DMS53 (cell line): ENCODE data around the gene CCDC57.
"Not testable (repeated sequence)": the region's sequence is repeated elsewhere in the genome, so short reads cannot be mapped to it uniquely, and the experiment has no call there.

Experiments used
- DNase-seq: peaks from one replicate; lab custom pipeline; 2025; lab: John Stamatoyannopoulos, UW

Gene CCDC57

DNA sequence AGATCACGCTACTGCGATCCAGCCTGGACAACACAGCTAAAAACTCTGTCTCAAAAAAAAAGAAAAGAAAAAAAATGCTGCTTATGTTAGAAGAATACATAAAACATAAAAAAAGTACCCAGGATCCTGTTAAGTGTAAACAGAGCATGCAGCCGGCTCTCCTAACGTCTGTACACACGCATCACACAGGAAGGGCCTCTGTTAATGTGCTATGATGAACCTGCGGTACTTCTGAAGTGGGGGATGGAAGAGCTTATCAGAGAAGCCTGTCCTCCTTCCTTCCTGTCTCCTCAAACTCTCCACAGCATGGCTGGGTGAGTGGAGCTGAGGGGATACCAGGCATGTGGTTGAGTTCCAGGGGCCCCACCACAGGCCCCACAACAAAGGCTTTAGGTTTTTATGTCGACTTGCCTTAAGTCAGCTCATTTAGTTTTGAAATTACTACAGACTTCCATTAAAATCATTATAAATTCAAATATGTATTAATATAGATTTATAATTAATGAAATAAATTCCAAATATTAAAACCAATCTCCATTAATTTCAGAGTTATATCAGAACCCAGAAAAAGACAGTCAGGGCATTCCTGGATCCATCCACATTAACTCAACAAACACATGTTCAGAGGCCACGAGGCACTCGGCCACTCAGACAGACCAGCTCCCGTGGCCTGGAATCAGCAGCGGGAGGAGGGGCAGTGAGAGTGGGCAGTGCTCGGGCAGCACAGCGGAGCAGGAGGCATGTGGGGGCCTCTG is 11.7 kb downstream of the CCDC57 start:
- DNase-seq: peak; percentile 93

DNA sequence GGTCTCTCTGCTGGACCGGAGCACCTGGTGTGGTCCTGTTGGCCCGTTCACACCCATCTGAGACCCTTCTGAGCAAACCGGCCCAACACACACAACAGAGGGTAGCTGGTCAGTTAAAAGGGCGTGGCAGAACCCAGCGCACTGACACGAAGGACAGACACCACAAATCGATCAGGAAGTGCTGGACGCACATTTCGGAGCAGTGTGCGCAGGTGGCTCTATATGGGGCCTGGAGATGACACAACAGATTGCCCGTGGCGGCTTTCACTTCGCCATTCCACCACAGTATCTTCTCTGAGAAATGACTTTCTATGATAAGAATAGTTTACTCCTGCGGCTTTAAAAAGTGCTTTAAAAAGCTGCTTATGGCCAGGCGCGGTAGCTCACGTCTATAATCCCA is 12.5 kb downstream of the CCDC57 start:
- no peak for DNase-seq

DNA sequence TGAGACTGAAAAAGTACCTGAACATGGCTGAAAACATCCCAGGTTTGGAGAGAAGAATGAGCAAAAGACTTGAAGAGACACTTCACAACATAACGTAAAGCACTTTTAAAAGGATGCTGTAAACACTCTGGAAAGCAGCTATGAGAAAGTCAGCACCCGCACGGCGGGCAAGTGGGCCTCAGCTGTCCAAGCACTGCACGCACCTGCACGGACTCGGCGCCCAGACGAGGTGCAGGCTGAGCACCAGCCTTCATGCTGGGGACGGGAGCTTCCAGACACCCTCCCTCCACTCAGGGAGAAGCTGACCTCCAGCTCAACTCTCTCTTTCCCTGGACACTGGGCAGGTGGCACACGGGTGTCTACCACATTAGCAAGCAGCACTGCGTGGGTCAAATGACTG is 13.1 kb downstream of the CCDC57 start:
- no peak for DNase-seq

DNA sequence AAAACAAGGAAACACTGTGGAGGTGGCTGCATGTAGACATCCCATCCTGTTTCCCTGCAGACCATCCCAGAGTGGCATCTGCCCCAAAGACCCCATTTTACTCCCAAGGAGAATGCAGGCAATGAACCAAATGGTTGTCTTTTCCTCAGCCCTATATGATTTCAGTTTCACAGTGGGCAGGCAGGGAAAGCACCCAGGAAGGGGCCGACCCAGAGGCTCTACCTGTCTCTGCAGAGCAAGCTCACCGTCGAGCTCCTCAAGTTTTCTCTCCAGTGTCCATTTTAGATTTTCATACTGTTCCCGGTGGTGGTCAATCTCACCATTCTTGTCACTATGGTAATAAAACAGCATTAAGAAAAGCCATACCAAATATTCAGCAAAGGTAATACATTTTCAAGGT is 14.6 kb downstream of the CCDC57 start:
- no peak for DNase-seq

DNA sequence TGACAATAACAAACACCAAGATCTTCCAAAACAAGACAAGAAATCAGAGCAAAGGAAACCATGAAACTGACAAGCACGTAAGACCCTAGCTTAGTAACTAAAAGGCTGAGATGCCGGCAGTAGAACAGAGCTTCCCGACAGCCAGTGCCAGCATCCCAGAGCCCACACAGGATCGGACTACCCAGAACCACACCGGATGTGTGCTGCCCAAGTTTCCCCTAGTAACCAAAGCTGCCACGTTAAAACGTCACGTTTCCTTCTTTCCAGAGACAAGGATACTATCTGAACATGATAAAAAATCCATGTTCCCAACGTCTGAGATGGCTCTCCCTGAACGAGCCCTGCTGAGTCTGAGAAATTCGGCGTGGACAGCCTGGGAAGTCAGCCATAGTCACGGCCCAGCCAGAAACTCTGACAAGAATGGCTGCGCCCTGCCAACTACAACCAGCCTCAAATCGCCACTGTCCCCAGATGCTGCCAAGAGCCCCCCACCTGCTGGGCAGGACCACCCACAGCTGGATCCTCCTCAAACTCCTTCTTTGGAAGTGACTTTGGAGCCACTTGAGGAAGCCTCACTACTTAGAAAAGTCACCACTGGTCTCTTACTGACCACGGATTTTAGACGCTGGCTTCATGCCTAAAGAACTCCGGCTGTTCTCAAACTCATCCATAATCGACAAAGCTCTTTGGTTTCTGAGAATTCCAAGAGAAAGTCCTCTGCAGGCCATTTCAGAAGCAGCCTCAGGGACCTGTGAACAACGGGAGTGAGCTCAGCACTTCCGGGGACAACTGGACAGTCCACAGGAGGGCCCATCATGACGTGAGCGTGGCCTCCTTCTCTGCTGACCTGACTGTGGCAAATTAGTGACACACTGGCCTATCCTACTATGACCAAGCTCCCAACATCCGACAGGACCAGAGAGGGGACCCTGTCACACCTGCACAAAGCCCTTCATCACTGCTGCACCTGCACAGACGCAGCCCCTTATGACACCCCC is 16.7 kb downstream of the CCDC57 start:
- no peak for DNase-seq

DNA sequence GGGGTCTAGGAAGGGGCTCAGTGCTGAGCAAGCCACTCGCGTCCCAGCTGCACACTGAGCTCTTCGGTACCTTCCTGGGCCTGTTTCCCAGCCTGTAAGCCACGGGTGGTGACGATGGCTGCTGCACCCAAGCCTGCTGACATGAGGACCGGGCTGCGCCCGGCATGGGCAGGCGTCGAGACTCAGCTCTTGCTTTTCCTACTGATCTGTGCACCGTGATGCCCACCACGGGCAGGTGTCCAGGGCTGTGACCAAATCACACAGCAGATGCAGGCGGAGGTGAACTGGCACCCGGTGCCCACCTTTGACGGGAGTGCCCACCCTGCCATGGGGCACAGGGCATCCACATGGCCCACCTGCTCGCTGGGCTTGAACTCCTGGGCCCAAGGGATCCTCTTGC is 17.9 kb downstream of the CCDC57 start:
- no peak for DNase-seq

DNA sequence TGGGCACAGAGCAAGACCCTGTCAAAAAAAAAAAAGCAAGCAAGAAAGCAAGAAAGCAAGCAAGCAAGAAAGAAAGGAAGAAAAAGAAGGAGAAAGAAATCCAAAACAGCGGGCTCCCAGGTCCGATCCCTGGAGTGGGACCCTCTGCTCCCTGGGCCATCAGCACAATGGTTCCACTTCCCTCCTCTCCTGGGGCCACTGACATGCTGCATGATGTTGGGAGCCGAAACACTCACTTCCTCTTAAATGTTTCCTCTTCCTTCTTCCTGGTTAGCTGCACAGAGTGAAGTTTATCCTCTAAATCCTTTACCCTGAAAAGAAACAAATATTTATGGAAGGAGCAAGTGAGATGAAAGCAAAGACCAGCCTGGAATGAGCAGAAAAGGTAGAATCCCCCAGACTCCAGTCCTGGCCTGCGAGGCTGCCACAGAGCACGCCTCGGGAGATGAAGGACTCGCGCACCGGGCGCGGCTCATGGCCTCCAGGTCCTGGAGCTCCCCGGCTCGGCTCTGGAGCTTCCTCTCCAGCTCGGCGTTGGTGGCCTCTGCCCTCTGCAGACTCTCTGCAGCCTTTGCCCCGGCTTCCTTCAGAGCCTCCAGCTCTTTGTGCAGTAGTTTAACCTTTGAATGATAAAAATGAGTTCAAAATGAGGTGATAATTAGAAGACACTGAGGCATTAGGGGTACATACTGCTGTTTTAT is 19.0 kb downstream of the CCDC57 start:
- DNase-seq: no peak

DNA sequence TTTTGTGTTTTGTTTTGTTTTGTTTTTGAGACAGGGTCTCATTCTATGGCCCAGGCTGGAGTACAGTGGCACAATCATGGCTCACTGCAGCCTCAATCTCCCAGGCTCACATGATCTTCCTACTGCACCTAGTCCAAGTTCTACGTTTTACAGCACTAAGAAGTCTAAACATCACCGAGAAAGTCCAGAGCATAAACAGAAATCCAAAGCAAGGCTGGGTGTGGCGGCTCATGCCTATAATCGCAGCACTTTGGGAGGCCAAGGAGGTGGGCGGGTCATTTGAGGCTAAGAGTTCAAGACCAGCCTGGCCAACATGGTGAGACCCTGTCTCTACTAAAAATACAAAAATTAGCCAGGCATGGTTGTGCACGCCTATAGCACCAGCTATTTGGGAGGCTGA is 19.6 kb downstream of the CCDC57 start:
- DNase-seq: not testable (repeated sequence)

DNA sequence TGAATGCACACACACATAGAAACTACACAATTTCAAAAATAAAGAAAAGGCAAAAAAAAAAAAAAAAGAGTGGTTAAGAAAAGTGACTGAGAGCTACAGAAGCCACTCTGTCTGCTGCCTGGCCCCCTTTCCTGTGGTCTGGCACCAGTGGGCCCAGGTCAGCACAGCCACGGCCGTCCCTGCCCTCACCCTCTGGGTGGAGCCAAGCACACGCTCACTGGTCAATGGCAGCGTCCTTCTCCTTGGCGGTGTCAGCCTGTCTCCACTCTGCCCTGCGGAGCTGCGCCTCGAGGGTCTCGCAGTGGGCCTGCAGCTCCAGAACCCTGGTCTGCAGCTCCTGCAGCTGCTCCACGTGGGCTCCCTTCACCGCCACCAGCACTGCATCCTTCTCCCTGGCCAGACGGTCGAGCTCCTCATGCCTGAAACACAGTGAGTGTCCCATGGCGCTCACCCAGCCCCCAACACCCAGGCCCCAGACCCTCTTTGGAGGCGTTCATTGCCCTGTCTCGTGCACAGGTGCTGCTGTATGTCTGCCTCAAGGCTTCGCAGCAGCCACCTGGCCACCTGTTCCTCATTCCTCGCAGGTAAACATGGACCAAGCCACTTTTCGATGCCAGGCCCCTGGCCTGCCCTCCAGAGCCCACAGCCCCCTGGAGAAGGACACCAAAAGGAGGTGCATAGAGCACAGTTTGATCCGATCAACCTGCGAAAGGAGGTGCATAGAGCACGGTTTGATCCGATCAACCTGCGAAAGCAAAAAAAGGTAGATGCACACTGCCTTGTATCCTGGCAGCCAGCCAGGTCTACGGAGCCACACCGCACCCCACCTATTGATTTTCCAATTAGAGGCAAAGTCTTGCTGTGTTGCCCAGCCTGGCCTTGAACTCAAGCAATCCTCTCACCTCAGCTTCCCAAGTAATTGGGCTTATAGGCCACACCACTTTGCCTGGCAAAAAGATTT is 24.4 kb downstream of the CCDC57 start:
- no peak for DNase-seq

DNA sequence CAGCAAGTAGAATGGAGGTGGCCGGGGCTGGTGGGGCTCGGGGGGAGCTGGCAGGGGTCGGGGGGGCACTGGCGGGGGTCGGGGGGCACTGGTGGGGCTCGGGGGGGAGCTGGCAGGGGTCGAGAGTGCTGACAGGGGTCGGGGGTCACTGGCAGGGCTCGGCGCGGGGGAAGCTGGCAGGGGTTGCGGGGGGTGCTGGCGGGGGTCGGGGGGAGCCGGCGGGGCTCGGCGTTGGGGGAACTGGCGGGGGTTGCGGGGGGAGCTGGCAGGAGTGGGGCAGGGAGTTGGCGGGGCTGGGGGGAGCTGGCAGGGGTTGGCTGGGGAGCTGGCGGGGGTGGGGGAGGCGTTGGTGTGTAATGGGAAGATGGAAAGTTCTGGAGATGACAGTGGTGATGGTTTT is 25.1 kb downstream of the CCDC57 start:
- no peak for DNase-seq

DNA sequence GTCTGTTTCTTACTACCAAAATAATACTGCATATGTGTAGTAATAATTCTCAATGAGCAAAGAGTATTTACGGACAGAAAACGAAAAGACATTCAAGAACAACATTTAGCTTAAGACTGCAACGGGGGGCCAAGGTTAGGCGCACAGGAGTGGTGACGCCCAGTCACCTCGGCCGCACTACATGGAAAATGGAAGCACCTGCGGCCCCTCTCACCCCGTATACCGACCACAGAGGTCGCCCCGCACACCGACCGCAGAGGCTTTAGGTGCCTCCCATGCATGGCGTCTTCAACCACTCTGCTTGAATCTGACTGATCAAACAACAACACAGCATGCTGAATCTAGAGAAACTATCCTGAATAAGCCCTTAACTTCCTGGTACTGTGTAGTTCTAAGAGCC is 26.4 kb downstream of the CCDC57 start:
- no peak for DNase-seq

DNA sequence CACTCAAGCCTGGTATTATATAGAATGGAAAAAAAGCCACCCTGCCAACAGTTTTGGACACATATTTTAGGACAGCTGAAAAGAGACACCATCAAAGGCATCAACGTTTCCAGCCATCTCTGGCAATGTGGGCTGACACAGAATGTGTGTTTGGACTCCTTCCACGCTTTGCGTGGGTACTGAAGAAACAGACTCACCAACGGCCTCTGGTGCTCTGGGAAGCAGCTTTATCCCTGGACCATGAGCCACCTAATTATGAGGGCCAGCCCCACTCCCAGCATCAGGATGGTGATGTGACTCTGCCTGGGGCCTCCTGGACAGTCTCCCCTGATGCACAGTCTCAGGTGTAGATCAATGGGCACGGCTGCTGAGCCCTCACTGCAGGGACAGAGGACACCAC is 27.9 kb downstream of the CCDC57 start:
- no peak for DNase-seq

DNA sequence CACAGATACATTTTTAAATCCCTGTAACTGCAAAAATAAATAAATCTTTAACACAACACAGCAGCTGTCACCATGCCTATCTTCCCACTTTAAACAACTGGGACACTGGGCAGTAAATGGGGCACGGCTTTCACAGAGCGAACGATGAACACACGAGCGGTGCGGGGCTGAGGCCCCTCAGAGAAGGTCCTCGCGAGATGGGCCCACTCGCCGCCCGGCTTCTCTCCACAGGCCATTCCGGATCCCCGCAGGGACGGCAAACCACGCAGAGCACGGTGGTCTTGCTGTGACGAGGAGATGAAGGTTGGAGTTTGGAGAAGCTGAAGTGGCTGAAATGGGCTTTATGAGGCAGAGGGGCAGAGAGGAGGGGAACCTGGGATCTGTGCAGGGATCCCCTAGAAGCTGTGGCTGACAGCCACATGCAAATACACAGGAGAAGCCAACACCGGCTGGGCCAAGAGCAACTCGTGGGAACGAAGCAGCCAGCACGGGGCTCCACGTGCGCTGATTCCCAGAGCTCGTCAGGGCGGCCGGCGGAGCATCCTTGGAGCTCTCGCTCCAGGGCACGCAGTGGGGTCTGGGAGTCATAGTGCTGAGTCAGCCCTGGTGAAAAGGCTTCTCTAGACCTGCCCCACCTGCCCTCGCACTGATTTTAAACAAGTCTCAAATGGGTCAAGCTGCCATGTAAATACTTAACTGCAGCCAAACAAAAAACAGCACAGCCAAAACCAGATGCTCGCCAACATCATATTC is 31.7 kb downstream of the CCDC57 start:
- no peak for DNase-seq

DNA sequence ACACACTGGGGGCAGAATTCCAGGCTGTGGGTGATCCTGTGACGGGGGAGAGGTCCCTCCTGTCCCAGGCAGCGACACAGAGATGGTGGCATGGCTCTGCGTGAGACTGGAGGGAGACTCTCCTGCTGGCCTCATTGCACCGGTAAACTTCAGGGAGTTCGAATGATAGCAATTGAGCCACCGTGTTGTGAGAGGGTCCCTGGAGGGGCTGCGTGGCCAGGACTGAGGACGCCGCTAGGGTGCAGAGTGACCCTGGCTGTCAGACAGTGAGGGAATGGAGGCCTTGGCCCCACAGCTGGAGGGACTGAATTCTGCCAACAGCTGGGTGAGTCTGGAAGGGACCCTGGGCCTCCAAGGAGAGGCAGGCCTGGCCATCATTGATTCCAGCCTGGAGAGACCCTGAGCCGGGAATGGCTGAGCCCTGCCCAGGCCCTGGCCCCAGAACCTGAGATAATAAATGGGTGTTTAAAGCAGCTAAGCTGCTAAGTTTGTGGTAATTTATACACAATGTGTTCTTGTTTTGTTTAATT is 32.6 kb downstream of the CCDC57 start:
- DNase-seq: no peak

DNA sequence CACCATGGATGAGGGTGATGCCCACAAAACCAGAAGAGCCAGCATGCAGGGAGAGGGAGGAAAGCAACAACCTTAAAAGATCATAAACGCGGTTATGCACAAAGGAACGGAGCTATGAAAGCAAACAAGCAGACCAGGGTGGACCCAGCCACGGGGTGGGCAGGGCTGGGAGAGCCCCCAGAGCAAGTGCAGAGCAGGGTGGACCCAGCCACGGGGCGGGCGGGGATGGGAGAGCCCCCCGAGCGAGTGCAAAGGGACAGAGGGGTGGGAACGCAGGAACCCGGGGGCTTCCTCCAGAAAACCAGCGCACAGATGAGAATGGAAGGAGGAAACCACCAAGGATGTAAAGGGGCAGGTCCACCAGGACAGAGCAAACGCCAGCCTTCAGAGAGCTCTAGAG is 33.2 kb downstream of the CCDC57 start:
- no peak for DNase-seq

DNA sequence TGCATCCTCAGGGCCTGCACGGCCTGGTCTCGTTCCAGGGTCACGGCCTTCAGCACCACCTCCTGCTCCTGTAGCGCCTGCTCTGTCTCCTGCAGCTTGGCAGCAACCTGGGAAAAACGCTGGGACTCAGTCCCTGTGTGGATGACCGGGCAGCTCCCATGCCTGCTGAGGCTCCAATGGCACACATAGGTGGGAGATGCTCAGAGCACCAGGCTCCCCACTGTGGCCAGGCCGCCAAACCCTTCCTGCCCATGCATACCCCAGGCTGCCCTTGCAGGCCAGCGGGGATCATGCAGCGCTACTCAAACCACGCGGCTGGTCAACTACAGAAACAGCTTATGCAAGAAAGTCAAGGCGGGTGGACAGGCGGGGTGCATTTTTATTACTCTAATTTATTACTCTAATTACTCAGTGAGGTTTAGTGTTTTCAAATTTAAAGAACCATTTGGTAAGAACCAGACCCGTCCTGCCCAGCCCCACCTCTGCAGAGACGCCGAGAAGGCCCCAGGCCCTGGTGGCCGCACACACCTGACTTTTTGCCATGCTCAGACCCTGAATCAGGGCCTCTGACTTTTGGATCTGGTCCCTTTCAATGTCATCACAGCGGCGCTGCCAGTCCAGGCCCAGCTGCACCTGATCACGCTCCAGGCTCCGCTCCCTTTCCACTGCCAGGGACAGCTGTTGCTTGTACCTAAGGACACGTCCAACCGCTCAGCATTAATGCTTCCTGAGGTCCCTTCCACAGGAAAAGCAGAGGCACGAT is 34.0 kb downstream of the CCDC57 start:
- no peak for DNase-seq

DNA sequence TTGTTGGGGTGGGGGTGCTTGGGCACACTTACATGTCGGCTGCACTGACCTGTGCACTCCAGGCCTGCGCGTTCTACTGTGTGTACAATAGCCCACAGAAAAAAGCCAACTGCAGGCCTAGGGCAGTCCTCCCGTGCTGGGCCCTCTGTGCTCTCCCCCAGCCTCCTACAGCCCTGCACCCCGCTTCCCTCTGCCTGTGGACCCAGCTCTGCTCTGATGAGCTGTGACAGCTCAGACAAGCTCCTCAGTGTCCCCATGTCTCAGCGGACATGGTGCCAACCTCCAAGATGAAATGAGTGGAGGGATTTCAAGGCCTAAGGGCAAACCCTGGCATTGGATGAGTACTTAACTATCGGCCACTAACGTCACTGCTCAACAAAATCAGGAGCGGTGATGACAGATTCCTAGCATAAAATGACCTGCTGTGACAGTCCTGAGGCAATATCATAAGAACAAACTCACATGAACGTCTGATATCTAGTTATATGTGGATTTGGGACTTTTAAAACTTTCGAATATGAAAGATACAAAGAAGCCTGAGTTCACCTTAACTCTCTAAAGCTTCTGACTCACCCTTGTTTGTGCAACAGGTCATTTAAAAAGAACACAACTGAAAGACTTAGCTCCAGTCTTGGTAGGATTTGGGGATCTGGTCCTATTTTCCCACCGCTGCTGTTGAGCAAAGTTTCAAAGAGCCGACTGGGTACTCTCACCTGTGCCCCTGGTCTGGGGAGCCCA is 34.7 kb downstream of the CCDC57 start:
- no peak for DNase-seq

DNA sequence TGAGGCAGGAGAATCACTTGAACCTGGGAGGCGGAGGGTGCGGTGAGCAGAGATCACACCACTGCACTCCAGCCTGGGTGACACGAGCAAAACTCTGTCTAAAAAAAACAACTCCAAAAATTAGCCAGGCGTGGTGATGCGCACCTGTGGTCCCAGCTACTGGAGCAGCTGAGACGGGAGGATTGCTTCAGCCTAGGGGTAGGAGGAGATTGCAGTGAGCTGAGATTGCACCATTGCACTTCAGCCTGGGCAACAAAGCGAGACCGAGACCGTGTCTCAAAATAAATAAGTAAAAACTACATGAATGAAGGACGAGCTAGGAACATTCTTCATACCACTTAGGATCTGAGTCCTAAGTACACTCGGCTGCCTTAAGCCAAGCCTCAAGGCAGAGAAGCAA is 35.4 kb downstream of the CCDC57 start:
- DNase-seq: no peak

DNA sequence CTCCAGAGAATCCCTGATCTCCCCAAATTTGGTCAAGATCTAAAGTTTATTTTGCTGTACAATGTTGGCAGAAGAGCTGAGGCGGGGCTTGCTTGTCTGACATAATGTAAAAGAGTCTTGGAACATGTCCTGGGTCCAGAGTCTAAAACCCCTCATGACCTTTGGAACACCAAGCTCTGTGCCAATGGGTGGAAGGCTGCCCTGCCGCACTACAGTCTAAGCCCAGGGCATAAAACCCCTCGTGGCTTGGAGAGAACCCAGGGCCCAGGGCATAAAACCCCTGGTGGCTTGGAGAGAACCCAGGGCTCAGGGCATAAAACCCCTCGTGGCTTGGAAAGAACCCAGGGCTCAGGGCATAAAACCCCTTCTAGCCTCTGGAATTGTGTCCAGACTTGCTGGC is 36.7 kb downstream of the CCDC57 start:
- no peak for DNase-seq
